ENCODE data around the gene NXT1. TPM values are rescaled to one million over a fixed set of nuclear protein-coding genes. Genes with fewer than 3 reads are reported as not detected.

NXT1 gene
- polyA plus RNA-seq, 1 donor from 2014 or later: 46.3 TPM

GRCh38 chr20:23340524-23340923 lies 10.1 kb upstream of the NXT1 start:
- H3F3A ChIP-seq (ENCODE audit: insufficient read depth, low read length, poor library complexity, severe bottlenecking): no peaks in the 10 kb centered on the region
- no peak overlapping the region for H2AFZ ChIP-seq (ENCODE audit: low read depth, low read length)
- H3K27me3 ChIP-seq (ENCODE audit: insufficient read depth, low read depth, low read length): no peaks in the 10 kb centered on the region
- no peak overlapping the region for H3K4me2 ChIP-seq (ENCODE audit: low read length)
- no peak overlapping the region for H3K9ac ChIP-seq (ENCODE audit: low read length)
- no peak overlapping the region for H3K4me3 ChIP-seq (ENCODE audit: low read length)
- no peak for TF ChIP-seq TAF1 (IDR thresholded peaks at IDR 0.05; ENCODE audit: low read depth)
- TF ChIP-seq EP300 (conservative IDR thresholded peaks at IDR 0.05; ENCODE audit: poor library complexity, severe bottlenecking): no peak
- peak; percentile 97 for TF ChIP-seq SMC3 (conservative IDR thresholded peaks at IDR 0.05; ENCODE audit: poor library complexity)
- TF ChIP-seq POLR2AphosphoS5 (IDR thresholded peaks at IDR 0.05): no peak
- TF ChIP-seq RAD21 (conservative IDR thresholded peaks at IDR 0.05): peak; percentile 99
- no peak for TF ChIP-seq REST (IDR thresholded peaks at IDR 0.05; ENCODE audit: borderline replicate concordance)
- TF ChIP-seq MXI1 (conservative IDR thresholded peaks at IDR 0.05; ENCODE audit: poor library complexity, severe bottlenecking): no peak
- TF ChIP-seq EZH2 (IDR thresholded peaks at IDR 0.05; ENCODE audit: borderline replicate concordance, insufficient read depth, low read length, poor library complexity, severe bottlenecking): no peak
- TF ChIP-seq CTCF (IDR thresholded peaks at IDR 0.05; ENCODE audit: poor library complexity, severe bottlenecking): peak; percentile 94
- no peaks in the 10 kb centered on the region for H3K9me2 ChIP-seq (ENCODE audit: insufficient read depth, low read length)
- no peaks in the 10 kb centered on the region for H4K20me1 ChIP-seq (ENCODE audit: insufficient read depth)
- H3K9me3 ChIP-seq (ENCODE audit: low read length): no peaks in the 10 kb centered on the region
- no peaks in the 10 kb centered on the region for H3K36me3 ChIP-seq (ENCODE audit: insufficient read depth, low read length)
- H3K79me2 ChIP-seq (replicated peaks; ENCODE audit: insufficient read depth, low read length): no peaks in the 10 kb centered on the region
- H3K27ac ChIP-seq (ENCODE audit: low read length): no peak overlapping the region

- Histone ChIP-seq H3K4me2 (ENCODE audit: low read length) (no peak overlapping the region), H3K9me3 (ENCODE audit: low read length) (no peaks in the 10 kb centered on the region), H2AFZ (ENCODE audit: low read depth, low read length) (no peak overlapping the region), H3K4me3 (ENCODE audit: low read length) (no peak overlapping the region), H3K9me2 (ENCODE audit: insufficient read depth, low read length) (no peaks in the 10 kb centered on the region), H3K27ac (ENCODE audit: low read length) (no peak overlapping the region), H3K9ac (ENCODE audit: low read length) (no peak overlapping the region), H3K27me3 (ENCODE audit: insufficient read depth, low read depth, low read length) (no peaks in the 10 kb centered on the region), H3F3A (ENCODE audit: insufficient read depth, low read length, poor library complexity, severe bottlenecking) (no peaks in the 10 kb centered on the region), H3K36me3 (ENCODE audit: insufficient read depth, low read length) (no peaks in the 10 kb centered on the region), H4K20me1 (ENCODE audit: insufficient read depth) (no peaks in the 10 kb centered on the region), H3K79me2 (replicated peaks; ENCODE audit: insufficient read depth, low read length) (no peaks in the 10 kb centered on the region)
- TF ChIP-seq CTCF (IDR thresholded peaks at IDR 0.05; ENCODE audit: poor library complexity, severe bottlenecking) (no peak), POLR2AphosphoS5 (IDR thresholded peaks at IDR 0.05) (no peak), REST (IDR thresholded peaks at IDR 0.05; ENCODE audit: borderline replicate concordance) (no peak), TAF1 (IDR thresholded peaks at IDR 0.05; ENCODE audit: low read depth) (no peak), MXI1 (conservative IDR thresholded peaks at IDR 0.05; ENCODE audit: poor library complexity, severe bottlenecking) (no peak), RAD21 (conservative IDR thresholded peaks at IDR 0.05) (no peak), EP300 (conservative IDR thresholded peaks at IDR 0.05; ENCODE audit: poor library complexity, severe bottlenecking) (no peak), EZH2 (IDR thresholded peaks at IDR 0.05; ENCODE audit: borderline replicate concordance, insufficient read depth, low read length, poor library complexity, severe bottlenecking) (no peak), SMC3 (conservative IDR thresholded peaks at IDR 0.05; ENCODE audit: poor library complexity) (no peak)
These were observed 9.5 kb upstream of the NXT1 start for GRCh38 chr20:23341073-23341472.
